ENCODE measurements around the gene KAT6B.

DNA sequence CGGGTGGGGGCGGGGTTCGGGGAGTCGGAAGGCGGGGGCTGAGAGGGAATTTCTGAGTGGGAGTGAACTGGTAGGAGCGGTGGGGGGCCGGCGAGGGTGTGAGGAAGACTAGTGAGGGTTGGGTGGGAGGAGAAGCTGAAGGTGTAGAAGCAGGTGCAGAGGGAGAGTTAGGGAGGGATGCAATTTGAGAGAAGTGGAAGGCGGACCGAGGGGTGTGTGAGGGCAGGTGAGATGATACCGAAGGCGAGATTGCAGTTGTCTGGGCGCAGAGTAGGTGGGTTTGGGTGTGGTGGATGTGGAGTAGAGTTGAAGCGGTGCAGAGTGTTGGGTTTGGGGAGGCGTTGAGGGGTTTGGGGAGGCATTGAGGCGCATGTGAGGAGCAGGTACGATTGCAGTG, 643 bp downstream of the KAT6B start:
- TF ChIP-seq CTCF (IDR thresholded peaks at IDR 0.05; ENCODE audit: poor library complexity): no peak
- TF ChIP-seq EZH2phosphoT487 (IDR thresholded peaks at IDR 0.05; ENCODE audit: low read depth, severe bottlenecking, unreplicated experiment): no peak

Data from hepatocyte (in vitro differentiated cells).